SK-N-SH treated with all-trans-retinoic acid at 6 μM for 48 hours (cell line): ENCODE results near the gene PHYHD1.

Source experiments
- PATZ1 ChIP-seq: fragments of 250-450 bp; sonication (Bioruptor Pico); IDR thresholded peaks from 2 replicates; pipeline ENCODE4 v1.8.0; 2020; ENCODE audit warnings: mild to moderate bottlenecking, moderate library complexity, borderline replicate concordance
- TSHZ2 ChIP-seq: fragments of 250-450 bp; sonication (Bioruptor Pico); IDR thresholded peaks from 2 replicates; pipeline ENCODE4 v1.5.0; 2020; ENCODE audit warnings: mild to moderate bottlenecking, moderate library complexity
- ZNF8 ChIP-seq: fragments of 450-650 bp; formaldehyde crosslinking; IDR thresholded peaks from 2 replicates; pipeline ENCODE4 v1.5.0; 2020; ENCODE audit warnings: mild to moderate bottlenecking, moderate library complexity

- TF ChIP-seq ZNF8 (CRISPR knock-in tag) (no peak), TSHZ2 (CRISPR knock-in tag) (no peak), PATZ1 (no peak)
These were observed 33.7 kb upstream of the PHYHD1 start for GRCh38 chr9:128887049-128887448.
